Right lobe of liver (tissue), 6 donors: ENCODE results near the gene OPRL1. TPM values are rescaled to one million over a fixed set of nuclear protein-coding genes. Genes with fewer than 3 reads are reported as not detected.

Experiments
- ATAC-seq, 4 donors: fragments of 200-7000 bp; cut with Tn5 transposase; one replicate each; pipeline ENCODE4 v1.9.1; 2020; ENCODE audit warnings: mild to moderate bottlenecking in 4 of 4, moderate library complexity in 4 of 4
- DNase-seq, 3 donors: peaks; one replicate each; pipeline ENCODE4 v3.0.0-alpha.2; 2020
- H3K27ac ChIP-seq, 3 donors: fragments of 200-600 bp; one replicate each; pipeline ENCODE4 v1.8.0; 2022
- H3K27me3 ChIP-seq, 2 donors: fragments of 200-600 bp; one replicate each; pipeline ENCODE4 v1.8.0; 2022
- H3K36me3 ChIP-seq, 4 donors: fragments of 200-600 bp; sonication (generic) in 1 of 4; one replicate each; pipeline versions ENCODE4 v1.5.1 to v1.8.0; 2017 to 2022; ENCODE audit warnings: control low read depth in 1 of 4
- H3K4me1 ChIP-seq, 4 donors: fragments of 200-600 bp; sonication (generic) in 1 of 4; one replicate each; pipeline versions ENCODE4 v1.5.1 to v1.8.0; 2017 to 2022; ENCODE audit warnings: control low read depth in 1 of 4
- H3K4me3 ChIP-seq, 3 donors: fragments of 200-600 bp; one replicate each; pipeline ENCODE4 v1.8.0; 2022
- H3K9me3 ChIP-seq, 4 donors: fragments of 200-600 bp; sonication (generic) in 1 of 4; one replicate each; pipeline versions ENCODE4 v1.5.1 to v1.8.0; 2017 to 2022; ENCODE audit warnings: control low read depth in 1 of 4
- CTCF ChIP-seq, 4 donors: fragments of 200-600 bp in 3 of 4; fragments of 450-650 bp in 1 of 4; IDR thresholded peaks; one replicate each; pipeline versions ENCODE4 v1.5.1 to v1.8.0; 2016 to 2022; ENCODE audit warnings: antibody characterized with exemption in 4 of 4, mild to moderate bottlenecking in 2 of 4
- POLR2A ChIP-seq: fragments of 450-650 bp; IDR thresholded peaks from one replicate; pipeline ENCODE4 v1.6.1; 2017; ENCODE audit warnings: antibody characterized with exemption, mild to moderate bottlenecking
- WGBS: methylation state at CpG from one replicate; pipeline ENCODE4 v1.1.6; 2018; ENCODE audit warnings: low coverage, low lambda C conversion rate; ENCODE audit not compliant: insufficient coverage; ENCODE audit errors: missing lambda C conversion rate; 5-methylcytosine and 5-hydroxymethylcytosine counted together
- intact Hi-C, 2 donors: fragments of 100-400 bp; cut with DNase I; formaldehyde crosslinking; loops; one replicate each; pipeline versions ENCODE4 v1.11.2 to v1.14.1; 2022
- microRNA-seq, 2 donors: library from miRNA; unstranded; fragments of <30 nt; microRNA quantifications; one replicate each; pipeline ENCODE4, GENCODE V29; 2019 to 2020
- small RNA-seq, 2 experiments: library from RNA; depleted of rRNA; stranded (forward); fragments of <200 nt; gene quantifications; one replicate each; pipeline ENCODE3, GENCODE V24; 2016
- total RNA-seq, 6 experiments: library from RNA; depleted of rRNA in 2 of 6; stranded (reverse); fragments of >200 nt in 2 of 6; fragmentation: NEBNext Ultra II Directional in 3 of 6; extraction: Animal tissue kit (Norgen Biotek cat#: 25700) in 3 of 6; gene quantifications; one replicate each; pipeline versions ENCODE4 v1.1.0 to v1.2.4, GENCODE V29; 2016 to 2023
- donor health status: DM: no; HTN: yes; CAD: no.
- donor health status: DM: no; HTN: no; CAD: no.
- donor health status: DM: no; HTN: no; CAD: no.
- donor health status: DM: no; HTN: yes; CAD: no.
- donor health status: DM: no; HTN: yes; CAD: no.

OPRL1 gene
- total RNA-seq, 6 experiments from 2014 or later, result 0.13 to 0.32 (median 0.25) TPM; not detected in 1

- WGBS, result 69% methylated on average over 7 of the region's 12 CpGs
- no peak for ATAC-seq
- H3K27ac ChIP-seq, result no peak overlapping the region
Measured at GRCh38 chr20:64146936-64147477, 67.1 kb downstream of the OPRL1 start.

DNA sequence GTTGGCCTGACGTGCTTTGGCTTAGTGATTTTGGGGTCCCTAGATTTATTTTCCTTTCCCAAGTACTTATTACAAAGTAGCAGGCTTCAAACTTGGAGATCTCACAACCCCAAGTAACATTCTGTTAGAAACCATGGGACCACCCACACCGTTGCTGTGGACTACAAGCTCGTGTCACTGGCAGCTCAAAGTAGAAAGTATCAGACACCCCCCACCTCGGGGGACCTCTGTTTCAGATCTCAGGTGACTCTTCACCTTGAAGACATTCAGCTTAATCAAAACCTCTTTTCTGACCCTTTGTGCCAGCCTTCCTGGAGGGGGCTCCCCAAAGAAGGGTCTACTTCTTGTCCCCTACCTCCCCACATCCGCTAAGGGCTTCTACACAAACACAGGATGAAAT, 68.7 kb downstream of the OPRL1 start:
- ATAC-seq (no peak), DNase-seq (peak in 1 of 3 donors; percentile 12)
- 73% methylated on average over 5 of the region's 5 CpGs for WGBS
- no peaks in the 10 kb centered on the region for H3K27me3 ChIP-seq
- no peaks in the 10 kb centered on the region for H3K9me3 ChIP-seq
- no peak for TF ChIP-seq CTCF (IDR thresholded peaks at IDR 0.05)
- TF ChIP-seq POLR2A, result no peak
- no peaks in the 10 kb centered on the region for H3K4me1 ChIP-seq
- H3K4me3 ChIP-seq, result no peak overlapping the region
- no peaks in the 10 kb centered on the region for H3K36me3 ChIP-seq
- intact Hi-C loops, result no loop called here
- no peak overlapping the region for H3K27ac ChIP-seq

More at GRCh38 chr20:64146936-64147477, 67.1 kb downstream of the OPRL1 start:
- H3K27me3 ChIP-seq, result no peaks in the 10 kb centered on the region
- H3K36me3 ChIP-seq, result no peaks in the 10 kb centered on the region
- intact Hi-C loops, result no loop called here
- peak in 2 of 3 donors; percentile 37 to 42 for DNase-seq
- H3K4me3 ChIP-seq, result no peak overlapping the region
- no peak for TF ChIP-seq CTCF (IDR thresholded peaks at IDR 0.05)
- TF ChIP-seq POLR2A, result no peak
- H3K4me1 ChIP-seq, result no peaks in the 10 kb centered on the region
- no peaks in the 10 kb centered on the region for H3K9me3 ChIP-seq

DNA sequence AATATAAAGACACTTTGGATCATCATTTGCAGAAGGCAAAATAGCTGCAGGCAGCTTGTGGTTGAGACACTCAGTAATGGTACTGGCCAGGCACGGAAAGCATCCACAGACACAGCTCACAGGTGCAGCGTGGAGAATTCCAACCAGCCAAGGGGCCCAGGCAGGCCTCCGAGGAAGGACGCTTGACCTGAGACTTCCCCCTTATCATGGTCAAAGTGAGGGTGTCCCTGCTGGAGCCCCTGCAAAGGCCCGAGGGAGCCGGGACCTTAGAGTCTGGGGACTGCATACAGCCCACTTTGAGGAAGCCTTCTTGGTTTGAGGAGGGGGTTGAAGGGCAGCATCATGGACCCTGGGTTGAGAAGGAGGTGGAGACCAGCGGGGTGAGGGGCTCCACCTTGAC, 69.3 kb downstream of the OPRL1 start:
- Histone ChIP-seq H3K36me3 (no peaks in the 10 kb centered on the region), H3K4me1 (no peaks in the 10 kb centered on the region), H3K4me3 (no peak overlapping the region), H3K27me3 (no peaks in the 10 kb centered on the region), H3K27ac (no peak overlapping the region), H3K9me3 (no peaks in the 10 kb centered on the region)
- no peak for ATAC-seq
- TF ChIP-seq POLR2A (no peak), CTCF (IDR thresholded peaks at IDR 0.05) (no peak)
- intact Hi-C loops, result no loop called here
- DNase-seq, result peak in 2 of 3 donors; percentile 16 to 24
- WGBS, result 67% methylated on average over 1 of the region's 7 CpGs

- Histone ChIP-seq H3K4me1 (no peaks in the 10 kb centered on the region), H3K36me3 (no peaks in the 10 kb centered on the region), H3K9me3 (no peaks in the 10 kb centered on the region), H3K27me3 (no peaks in the 10 kb centered on the region), H3K4me3 (no peak overlapping the region), H3K27ac (no peak overlapping the region)
- peak in 2 of 3 donors; percentile 20 to 35 for DNase-seq
- WGBS, result 82% methylated on average over 13 of the region's 26 CpGs
- TF ChIP-seq CTCF (IDR thresholded peaks at IDR 0.05) (no peak), POLR2A (no peak)
- ATAC-seq, result no peak
- intact Hi-C loops, result no loop called here
Measured at GRCh38 chr20:64149809-64150560, 70.1 kb downstream of the OPRL1 start.

Small RNA genes within 50 kb of the gene (microRNA-seq; reads per million reads assigned to microRNA genes)
- 0.29 to 2.6 reads per million in 2 donors for gene MIR6813

Small RNA genes within 50 kb of the gene (small RNA-seq; reads per million reads assigned to genes)
- gene AL355803.1 (0 reads per million in 2 experiments), gene MIR6813 (0 reads per million in 2 experiments)

Other genes with a start within 250 kb of the OPRL1 start
- 1 to 10 TPM; 1.2 to 4.2 (median 2.4) TPM for gene ZBTB46, start 248.8 kb upstream of the OPRL1 start, total RNA-seq
- not detected for gene ABHD16B, start 218.6 kb upstream of the OPRL1 start, total RNA-seq
- 10 to 100 TPM; 20.1 to 46.8 (median 30.5) TPM for gene TPD52L2, start 214.8 kb upstream of the OPRL1 start, total RNA-seq
- 10 to 100 TPM; 10.7 to 26.0 (median 15.1) TPM for gene DNAJC5, start 185.0 kb upstream of the OPRL1 start, total RNA-seq
- gene UCKL1, start 123.7 kb upstream of the OPRL1 start, total RNA-seq, result 10 to 100 TPM; 13.1 to 28.5 (median 16.9) TPM
- 10 to 100 TPM; 10.8 to 16.8 (median 14.0) TPM for gene ZNF512B, start 110.2 kb upstream of the OPRL1 start, total RNA-seq
- 1 to 10 TPM; 2.7 to 6.7 (median 3.5) TPM for gene SAMD10, start 100.4 kb upstream of the OPRL1 start, total RNA-seq
- gene PRPF6, start 99.0 kb upstream of the OPRL1 start, total RNA-seq, result 10 to 100 TPM; 21.7 to 28.9 (median 24.4) TPM
- 1 to 10 TPM in 1 of 6 experiments, under 1 TPM in 4, not detected in 1; 0.29 to 1.1 (median 0.44) TPM for gene C20orf204, start 43.9 kb upstream of the OPRL1 start, total RNA-seq
- gene SOX18, start 30.4 kb upstream of the OPRL1 start, total RNA-seq, result 1 to 10 TPM; 4.1 to 7.8 (median 5.6) TPM
- gene TCEA2, start 16.9 kb upstream of the OPRL1 start, total RNA-seq, result 10 to 100 TPM; 14.8 to 45.6 (median 28.6) TPM
- gene RGS19, start 564 bp upstream of the OPRL1 start, total RNA-seq, result 10 to 100 TPM in 2 of 6 experiments, 1 to 10 TPM in 4; 2.6 to 10.9 (median 5.7) TPM
- gene LKAAEAR1, start 4.3 kb downstream of the OPRL1 start, total RNA-seq, result not detected
- not detected for gene NPBWR2, start 27.5 kb downstream of the OPRL1 start, total RNA-seq
- gene MYT1, start 84.4 kb downstream of the OPRL1 start, total RNA-seq, result under 1 TPM in 2 of 6 experiments, not detected in 4; 0.06 to 0.09 TPM
- gene PCMTD2, start 175.7 kb downstream of the OPRL1 start, total RNA-seq, result 10 to 100 TPM; 24.5 to 39.7 (median 28.6) TPM